Thyroid gland (tissue), 4 donors: ENCODE data around the gene BEND3. TPM values are rescaled to one million over a fixed set of nuclear protein-coding genes. Genes with fewer than 3 reads are reported as not detected.

Source experiments
- DNase-seq, 2 donors: peaks; one replicate each; pipeline ENCODE4 v3.0.0-alpha.2; 2019
- H3K27ac ChIP-seq, 3 donors: fragments of 200-600 bp; sonication (generic); 1 replicate in 2 of 3; 2 replicates in 1 of 3; pipeline ENCODE4 v1.5.1; 2016 to 2019; ENCODE audit warnings: mild to moderate bottlenecking in 1 of 3, moderate library complexity in 1 of 3
- H3K27me3 ChIP-seq: fragments of 200-600 bp; sonication (generic); one replicate; pipeline ENCODE4 v1.5.1; 2019
- H3K36me3 ChIP-seq, 2 donors: fragments of 200-600 bp; sonication (generic); one replicate each; pipeline ENCODE4 v1.5.1; 2016 to 2019
- H3K4me1 ChIP-seq, 2 donors: fragments of 200-600 bp; sonication (generic); one replicate each; pipeline ENCODE4 v1.5.1; 2017 to 2019
- H3K4me3 ChIP-seq, 3 donors: fragments of 200-600 bp; sonication (generic); replicated peaks in 1 of 3; 1 replicate in 2 of 3; 2 replicates in 1 of 3; pipeline ENCODE4 v1.5.1; 2016; ENCODE audit warnings: mild to moderate bottlenecking in 1 of 3
- H3K9me3 ChIP-seq: fragments of 200-600 bp; sonication (generic); one replicate; pipeline ENCODE4 v1.5.1; 2017
- POLR2A ChIP-seq, 2 donors: fragments of 450-650 bp; IDR thresholded peaks; one replicate each; pipeline ENCODE4 v1.6.1; 2017; ENCODE audit warnings: antibody characterized with exemption in 2 of 2, mild to moderate bottlenecking in 2 of 2, moderate library complexity in 1 of 2
- WGBS, 2 donors: methylation state at CpG; one replicate each; pipeline ENCODE4 v1.1.5; 2017; 5-methylcytosine and 5-hydroxymethylcytosine counted together
- intact Hi-C: fragments of 100-400 bp; cut with DNase I; formaldehyde crosslinking; loops from one replicate; pipeline ENCODE4 v1.15.1; 2023
- total RNA-seq, 4 donors: library from RNA; depleted of rRNA; stranded (reverse); fragments of >200 nt; gene quantifications; one replicate each; pipeline ENCODE4 v1.2.3, GENCODE V29; 2016
- TF ChIP-seq, protein P1 (sequence below), 6 experiments: fragments of 200-600 bp in 3 of 6; fragments of 450-650 bp in 3 of 6; sonication (generic) in 3 of 6; IDR thresholded peaks; one replicate each; pipeline ENCODE4 v1.5.1; 2016 to 2019; ENCODE audit warnings: antibody characterized with exemption in 6 of 6, mild to moderate bottlenecking in 2 of 6, inconsistent platforms in 1 of 6, moderate library complexity in 1 of 6

The BEND3 gene
- total RNA-seq, 4 donors from 2014 or later, result 2.5 to 5.9 (median 2.7) TPM

DNA sequence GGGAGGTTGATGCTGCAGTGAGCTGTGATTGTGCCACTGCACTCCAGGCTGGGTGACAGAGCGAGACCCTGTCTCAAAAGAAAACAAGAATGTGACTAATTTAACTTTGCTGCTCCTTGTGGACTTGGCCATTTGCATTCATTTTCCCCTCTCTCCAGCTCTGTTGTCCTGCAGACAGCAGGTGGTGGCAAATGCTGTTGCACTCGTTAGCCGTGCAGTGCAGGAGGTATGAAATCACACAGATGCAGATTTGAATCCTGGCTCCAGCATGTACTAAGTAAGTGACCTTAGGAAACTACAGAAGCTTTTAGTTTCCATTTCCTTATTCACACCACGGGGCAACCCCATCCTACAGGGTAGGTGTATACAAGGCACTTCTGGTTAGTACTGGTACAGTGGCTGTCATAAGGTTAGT lies 9.6 kb upstream of the BEND3 start:
- no peak overlapping the region for H3K4me3 ChIP-seq
- H3K36me3 ChIP-seq, result no peaks in the 10 kb centered on the region
- no peaks in the 10 kb centered on the region for H3K4me1 ChIP-seq
- TF ChIP-seq, protein P1, sequence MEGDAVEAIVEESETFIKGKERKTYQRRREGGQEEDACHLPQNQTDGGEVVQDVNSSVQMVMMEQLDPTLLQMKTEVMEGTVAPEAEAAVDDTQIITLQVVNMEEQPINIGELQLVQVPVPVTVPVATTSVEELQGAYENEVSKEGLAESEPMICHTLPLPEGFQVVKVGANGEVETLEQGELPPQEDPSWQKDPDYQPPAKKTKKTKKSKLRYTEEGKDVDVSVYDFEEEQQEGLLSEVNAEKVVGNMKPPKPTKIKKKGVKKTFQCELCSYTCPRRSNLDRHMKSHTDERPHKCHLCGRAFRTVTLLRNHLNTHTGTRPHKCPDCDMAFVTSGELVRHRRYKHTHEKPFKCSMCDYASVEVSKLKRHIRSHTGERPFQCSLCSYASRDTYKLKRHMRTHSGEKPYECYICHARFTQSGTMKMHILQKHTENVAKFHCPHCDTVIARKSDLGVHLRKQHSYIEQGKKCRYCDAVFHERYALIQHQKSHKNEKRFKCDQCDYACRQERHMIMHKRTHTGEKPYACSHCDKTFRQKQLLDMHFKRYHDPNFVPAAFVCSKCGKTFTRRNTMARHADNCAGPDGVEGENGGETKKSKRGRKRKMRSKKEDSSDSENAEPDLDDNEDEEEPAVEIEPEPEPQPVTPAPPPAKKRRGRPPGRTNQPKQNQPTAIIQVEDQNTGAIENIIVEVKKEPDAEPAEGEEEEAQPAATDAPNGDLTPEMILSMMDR (IDR thresholded peaks at IDR 0.05), result no peak
- no peak for TF ChIP-seq POLR2A (IDR thresholded peaks at IDR 0.05)
- WGBS, 2 donors, result 56 to 57% methylated on average over 4 of the region's 4 CpGs
- DNase-seq, result no peak
- no peaks in the 10 kb centered on the region for H3K27me3 ChIP-seq
- no peaks in the 10 kb centered on the region for H3K9me3 ChIP-seq
- no peak overlapping the region for H3K27ac ChIP-seq
- intact Hi-C loops, result no loop called here

DNA sequence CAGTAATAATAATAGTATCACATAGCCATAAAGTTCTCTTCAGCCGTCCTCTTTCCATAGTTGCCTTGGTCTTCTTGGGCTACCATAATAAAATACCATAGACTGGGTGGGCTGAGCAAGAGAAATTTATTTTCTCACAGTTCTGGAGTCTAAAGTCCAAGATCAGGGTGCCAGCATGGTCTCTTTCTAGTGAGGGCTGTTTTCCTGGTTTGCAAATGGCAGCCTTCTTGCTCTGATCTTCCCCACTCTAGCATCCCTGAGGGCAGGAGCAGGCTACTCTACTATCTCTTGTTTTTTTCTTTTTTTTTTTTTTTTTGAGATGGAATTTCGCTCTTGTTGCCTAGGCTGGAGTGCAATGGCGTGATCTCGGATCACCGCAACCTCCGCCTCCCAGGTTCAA lies 8.2 kb upstream of the BEND3 start:
- no peak for TF ChIP-seq POLR2A (IDR thresholded peaks at IDR 0.05)
- TF ChIP-seq, protein P1 (IDR thresholded peaks at IDR 0.05), result no peak
- intact Hi-C loops, result no loop called here
- 96 to 98% methylated on average over 6 of the region's 6 CpGs for WGBS, 2 donors
- no peaks in the 10 kb centered on the region for H3K27me3 ChIP-seq
- no peaks in the 10 kb centered on the region for H3K4me1 ChIP-seq
- no peaks in the 10 kb centered on the region for H3K36me3 ChIP-seq
- no peak overlapping the region for H3K4me3 ChIP-seq
- no peaks in the 10 kb centered on the region for H3K9me3 ChIP-seq
- DNase-seq, result no peak
- no peak overlapping the region for H3K27ac ChIP-seq

DNA sequence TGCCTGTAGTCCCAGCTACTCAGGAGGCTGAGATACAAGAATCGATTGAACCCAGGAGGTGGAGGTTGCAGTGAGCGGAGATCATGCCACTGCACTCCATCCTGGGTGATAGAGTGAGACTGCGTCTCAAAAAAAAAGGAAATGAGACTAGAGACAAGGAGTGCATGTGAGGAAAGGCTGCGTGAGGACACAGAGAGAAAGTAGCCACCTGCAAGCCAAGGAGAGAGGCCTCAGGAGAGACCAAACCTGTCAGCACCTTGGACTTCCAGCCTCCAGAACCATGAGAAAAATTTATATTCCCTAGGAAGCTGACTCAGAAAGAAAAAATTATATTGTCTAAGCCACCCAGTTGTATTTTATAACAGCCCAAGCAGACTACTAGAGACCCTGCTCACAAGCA lies 7.4 kb upstream of the BEND3 start:
- intact Hi-C loops, result no loop called here
- no peak for TF ChIP-seq POLR2A (IDR thresholded peaks at IDR 0.05)
- TF ChIP-seq, protein P1 (IDR thresholded peaks at IDR 0.05), result no peak
- H3K4me3 ChIP-seq, result no peak overlapping the region
- H3K27me3 ChIP-seq, result no peaks in the 10 kb centered on the region
- H3K4me1 ChIP-seq, result no peaks in the 10 kb centered on the region
- no peaks in the 10 kb centered on the region for H3K9me3 ChIP-seq
- no peak overlapping the region for H3K27ac ChIP-seq
- 85 to 98% methylated on average over 4 of the region's 4 CpGs for WGBS, 2 donors
- no peaks in the 10 kb centered on the region for H3K36me3 ChIP-seq
- DNase-seq, result no peak

DNA sequence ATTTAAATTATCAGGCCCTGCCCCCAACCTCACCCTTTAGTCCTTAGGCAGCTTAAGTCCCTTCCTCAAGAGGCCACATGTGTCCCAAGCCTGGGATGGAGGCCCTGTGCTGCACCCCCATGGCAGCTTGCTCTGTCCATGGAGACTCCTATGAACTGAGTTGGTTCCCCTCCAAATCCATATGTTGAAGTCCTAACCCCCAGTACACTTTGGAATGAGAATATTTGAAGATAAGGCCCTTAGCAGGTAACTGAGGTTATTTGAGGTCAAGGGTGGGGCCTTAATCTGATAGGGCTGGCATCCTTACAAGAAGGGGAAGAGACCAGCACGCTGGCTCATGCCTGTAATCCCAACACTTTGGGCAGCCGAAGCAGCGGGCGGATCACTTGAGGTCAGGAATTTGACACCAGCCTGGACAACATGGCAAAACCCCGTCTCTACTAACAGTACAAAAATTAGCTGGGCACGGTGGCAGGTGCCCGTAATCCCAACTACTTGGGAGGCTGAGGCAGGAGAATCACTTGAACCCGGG lies 6.7 kb upstream of the BEND3 start:
- Histone ChIP-seq H3K36me3 (no peaks in the 10 kb centered on the region), H3K9me3 (no peaks in the 10 kb centered on the region), H3K4me1 (no peaks in the 10 kb centered on the region), H3K27me3 (no peaks in the 10 kb centered on the region), H3K27ac (no peak overlapping the region), H3K4me3 (no peak overlapping the region)
- 86 to 92% methylated on average over 8 of the region's 8 CpGs for WGBS, 2 donors
- TF ChIP-seq POLR2A (IDR thresholded peaks at IDR 0.05), result no peak
- TF ChIP-seq, protein P1 (IDR thresholded peaks at IDR 0.05), result no peak
- no peak for DNase-seq
- intact Hi-C loops, result no loop called here

DNA sequence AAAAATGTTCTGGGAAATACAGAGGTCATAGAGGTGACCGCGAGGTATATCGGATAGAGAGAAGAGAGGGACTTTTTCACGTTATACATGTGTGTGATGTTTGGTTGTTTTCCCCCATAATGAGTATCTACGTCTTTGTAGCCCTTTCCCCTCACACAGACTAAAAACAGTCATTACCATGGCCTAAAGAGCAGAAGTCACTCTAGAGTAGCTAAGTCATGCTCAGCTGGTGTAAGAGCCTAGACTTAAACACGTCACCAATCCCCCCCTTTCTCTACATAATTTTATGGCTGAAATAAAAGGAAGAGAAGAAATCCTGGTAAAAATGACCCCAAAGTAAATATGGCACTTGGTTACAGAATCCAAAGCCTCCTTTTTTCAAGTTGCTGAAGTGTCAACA lies 6.0 kb upstream of the BEND3 start:
- H3K27me3 ChIP-seq, result no peaks in the 10 kb centered on the region
- intact Hi-C loops, result no loop called here
- H3K4me3 ChIP-seq, result no peak overlapping the region
- no peak for DNase-seq
- TF ChIP-seq POLR2A (IDR thresholded peaks at IDR 0.05), result no peak
- TF ChIP-seq, protein P1 (IDR thresholded peaks at IDR 0.05), result no peak
- no peak overlapping the region for H3K27ac ChIP-seq
- 93 to 94% methylated on average over 6 of the region's 6 CpGs for WGBS, 2 donors
- H3K9me3 ChIP-seq, result no peaks in the 10 kb centered on the region
- no peaks in the 10 kb centered on the region for H3K36me3 ChIP-seq
- H3K4me1 ChIP-seq, result no peaks in the 10 kb centered on the region
